H4 (cell line): ENCODE data around the gene BRD4. TPM values are rescaled to one million over a fixed set of nuclear protein-coding genes. Genes with fewer than 3 reads are reported as not detected.
A peak's percentile ranks its signal among the peaks of the same experiment; 100 is the strongest.

Experiments
- DNase-seq: peaks from one replicate; pipeline ENCODE4 v3.0.0-alpha.2; 2015; ENCODE audit warnings: low spot score
- total RNA-seq: library from RNA; depleted of rRNA; stranded (reverse); fragments of >200 nt; shearing (Covaris generic); gene quantifications from 2 replicates; pipeline ENCODE4 v1.2.3, GENCODE V29; 2014

The BRD4 gene
- total RNA-seq, 1 experiment from 2014 or later = 11.0 TPM

- peak; percentile 67 for DNase-seq
These were observed 83.5 kb downstream of the BRD4 start for GRCh38 chr19:15248648-15249527.

- no peak for DNase-seq
These were observed 84.2 kb downstream of the BRD4 start for GRCh38 chr19:15248106-15248505.

DNA sequence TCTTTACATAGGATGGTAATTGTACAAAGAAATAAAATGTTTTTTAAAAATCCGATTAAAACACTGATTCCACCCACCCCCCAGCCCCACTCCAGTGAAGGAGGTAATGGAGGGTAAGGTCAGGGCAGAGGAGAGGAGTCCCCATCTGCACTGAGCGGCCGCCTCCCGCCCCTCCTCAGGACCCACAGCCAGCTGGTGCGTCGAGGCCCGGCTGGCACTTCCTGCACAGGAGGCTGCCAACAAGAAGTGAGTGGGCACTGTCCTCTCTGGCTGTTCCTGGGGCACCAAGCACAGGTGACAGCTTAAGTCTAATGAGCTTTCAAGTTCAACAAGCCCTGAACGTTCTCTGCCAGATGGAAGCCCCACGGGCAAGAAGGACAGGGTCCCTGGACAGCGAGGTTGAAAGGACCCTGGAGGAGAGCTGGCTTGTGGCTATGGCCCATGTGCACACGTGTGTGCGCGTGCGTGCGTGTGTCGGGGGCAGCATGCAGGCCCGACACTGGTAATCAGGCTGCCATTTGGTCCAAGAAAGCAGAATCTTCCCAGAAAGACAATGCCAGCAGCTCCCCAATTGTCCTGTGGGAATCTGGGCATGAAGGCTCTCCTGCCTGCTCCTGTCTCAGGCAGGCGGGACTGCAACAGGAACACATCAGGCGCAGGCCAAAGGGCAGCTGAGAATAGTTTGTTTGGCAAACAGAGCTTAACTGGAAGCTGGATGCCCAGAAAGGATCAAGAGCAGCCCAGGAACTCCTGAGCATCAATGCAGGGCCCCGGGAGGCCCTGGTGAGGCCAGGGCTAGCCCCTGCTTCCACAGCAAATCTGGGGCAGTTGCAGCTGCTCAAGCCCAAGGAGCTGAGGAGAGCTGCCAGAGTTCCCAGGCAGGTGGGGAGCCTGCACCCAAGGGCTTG lies 85.0 kb downstream of the BRD4 start:
- DNase-seq = no peak

GRCh38 chr19:15246198-15246481 lies 86.2 kb downstream of the BRD4 start:
- no peak for DNase-seq

DNA sequence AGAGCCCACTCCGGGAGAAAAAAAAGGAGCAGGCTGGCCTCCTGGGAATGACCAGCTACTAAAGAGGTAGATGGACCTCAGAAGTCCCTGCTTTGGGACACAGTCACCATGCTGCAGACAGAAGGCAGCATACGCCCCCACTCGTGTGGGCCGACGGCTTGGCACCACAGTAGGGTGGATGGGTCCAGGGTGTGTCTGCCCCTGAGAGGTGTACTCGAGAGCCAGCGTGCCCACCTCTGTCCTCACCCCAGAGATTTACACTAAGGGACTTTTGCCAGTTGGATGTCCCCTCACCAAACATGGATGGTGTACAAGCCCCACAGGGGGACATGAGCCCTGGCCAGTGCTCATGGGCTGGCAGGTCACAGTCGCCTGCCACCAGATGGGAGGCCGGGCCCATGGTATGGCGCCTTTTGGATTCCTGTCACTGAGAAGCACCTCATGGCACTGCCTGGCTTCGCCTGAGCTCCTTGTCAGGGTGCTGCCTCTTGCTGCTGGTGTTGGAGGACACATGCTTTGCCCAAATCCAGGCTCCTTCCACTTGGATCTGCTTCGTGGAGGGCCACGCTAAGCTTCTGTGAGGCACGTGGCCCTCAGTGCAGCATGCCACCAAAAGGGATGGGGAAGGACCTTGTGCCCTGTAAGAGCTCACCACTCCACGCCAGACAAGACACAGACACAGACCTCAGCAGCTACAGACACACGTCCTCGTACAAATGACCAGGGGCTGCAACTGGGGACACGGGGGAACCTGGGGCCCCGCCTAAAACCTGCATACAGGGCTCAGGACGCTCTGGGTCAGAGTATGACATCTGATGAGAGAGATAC lies 86.8 kb downstream of the BRD4 start:
- DNase-seq = no peak

- no peak for DNase-seq
These were observed 87.5 kb downstream of the BRD4 start for GRCh38 chr19:15244808-15245207.

DNA sequence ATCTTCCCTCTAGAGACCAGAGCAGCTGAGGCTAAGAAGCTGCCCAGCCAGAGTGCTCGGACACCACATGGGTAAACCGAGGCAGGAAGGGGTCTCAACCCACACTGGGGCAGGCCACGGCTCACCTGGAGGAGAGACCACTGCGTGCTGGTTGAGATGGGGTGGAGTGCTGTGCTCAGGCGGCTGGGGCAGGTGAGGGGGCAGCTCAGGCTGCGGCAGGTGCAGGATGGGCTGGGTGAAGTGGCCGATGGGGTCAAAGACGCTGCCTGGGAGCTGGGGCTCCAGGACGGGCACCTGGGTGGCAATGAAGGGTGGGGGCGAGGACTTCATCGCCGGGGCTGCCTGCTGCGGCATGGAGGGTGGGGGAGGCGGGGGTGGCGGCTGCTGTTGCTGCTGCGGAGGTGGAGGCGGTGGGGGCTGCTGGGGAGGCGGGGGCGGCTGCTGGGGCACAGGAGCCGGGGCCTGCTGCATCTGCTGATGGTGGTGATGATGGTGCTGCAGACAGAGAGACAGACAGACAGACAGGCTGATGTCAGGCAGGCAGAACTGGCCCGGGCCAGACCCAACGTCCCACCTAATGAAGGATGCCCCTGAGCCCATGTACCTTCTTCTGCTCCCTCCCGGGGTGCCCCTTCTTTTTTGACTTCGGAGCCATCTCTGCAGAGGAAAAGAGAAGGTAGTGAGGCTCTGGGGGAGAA lies 88.1 kb downstream of the BRD4 start:
- DNase-seq = no peak

- no peak for DNase-seq
These were observed 88.9 kb downstream of the BRD4 start for GRCh38 chr19:15243236-15243957.

GRCh38 chr19:15241259-15241910 lies 91.0 kb downstream of the BRD4 start:
- no peak for DNase-seq

DNA sequence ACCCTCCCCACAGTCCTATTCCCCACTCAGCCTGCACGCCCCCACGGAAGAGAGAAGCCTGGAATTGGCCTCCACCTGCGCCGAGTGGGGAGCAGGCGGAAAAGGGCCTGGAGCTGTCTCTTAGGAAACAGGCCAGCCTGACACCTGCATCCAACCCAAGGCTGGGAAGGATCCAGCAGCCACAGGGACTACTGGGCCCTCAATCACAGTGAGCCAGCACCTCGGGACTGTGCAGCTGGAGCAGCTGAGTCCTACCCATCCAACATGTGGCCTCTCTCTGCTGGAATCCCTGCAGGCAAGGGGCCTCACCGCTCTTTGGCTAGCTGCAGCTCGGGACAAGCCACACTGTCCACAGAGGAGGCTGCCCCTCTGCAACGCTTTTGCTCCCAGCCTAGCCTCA lies 91.8 kb downstream of the BRD4 start:
- no peak for DNase-seq

GRCh38 chr19:15239337-15239949 lies 92.9 kb downstream of the BRD4 start:
- no peak for DNase-seq

DNA sequence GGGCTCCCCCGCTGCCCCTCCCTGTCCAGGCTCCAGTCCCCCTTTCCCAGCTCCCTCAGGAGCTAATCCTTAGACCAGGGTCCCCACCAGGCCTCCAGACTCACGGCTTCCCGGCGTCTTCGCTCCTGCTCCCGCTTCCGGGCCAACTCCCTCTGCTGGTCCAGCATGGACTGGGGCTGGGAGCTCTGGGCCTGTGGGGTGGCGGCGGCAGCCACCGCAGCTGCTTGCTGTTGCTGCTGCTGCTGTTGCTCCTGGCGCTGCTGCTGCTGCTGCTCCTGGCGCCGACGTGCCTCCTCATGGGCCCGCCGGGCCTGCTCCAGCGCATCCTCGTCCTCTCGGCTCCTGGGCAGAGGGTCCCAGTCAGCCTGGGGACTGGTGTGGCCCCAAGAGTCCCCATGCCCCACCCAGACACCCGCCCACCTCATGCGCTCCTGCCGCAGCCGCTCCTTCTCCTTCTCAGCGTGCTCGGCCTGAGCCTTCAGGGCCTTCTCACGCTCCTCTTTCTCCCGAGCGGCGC lies 93.6 kb downstream of the BRD4 start:
- DNase-seq = no peak

DNA sequence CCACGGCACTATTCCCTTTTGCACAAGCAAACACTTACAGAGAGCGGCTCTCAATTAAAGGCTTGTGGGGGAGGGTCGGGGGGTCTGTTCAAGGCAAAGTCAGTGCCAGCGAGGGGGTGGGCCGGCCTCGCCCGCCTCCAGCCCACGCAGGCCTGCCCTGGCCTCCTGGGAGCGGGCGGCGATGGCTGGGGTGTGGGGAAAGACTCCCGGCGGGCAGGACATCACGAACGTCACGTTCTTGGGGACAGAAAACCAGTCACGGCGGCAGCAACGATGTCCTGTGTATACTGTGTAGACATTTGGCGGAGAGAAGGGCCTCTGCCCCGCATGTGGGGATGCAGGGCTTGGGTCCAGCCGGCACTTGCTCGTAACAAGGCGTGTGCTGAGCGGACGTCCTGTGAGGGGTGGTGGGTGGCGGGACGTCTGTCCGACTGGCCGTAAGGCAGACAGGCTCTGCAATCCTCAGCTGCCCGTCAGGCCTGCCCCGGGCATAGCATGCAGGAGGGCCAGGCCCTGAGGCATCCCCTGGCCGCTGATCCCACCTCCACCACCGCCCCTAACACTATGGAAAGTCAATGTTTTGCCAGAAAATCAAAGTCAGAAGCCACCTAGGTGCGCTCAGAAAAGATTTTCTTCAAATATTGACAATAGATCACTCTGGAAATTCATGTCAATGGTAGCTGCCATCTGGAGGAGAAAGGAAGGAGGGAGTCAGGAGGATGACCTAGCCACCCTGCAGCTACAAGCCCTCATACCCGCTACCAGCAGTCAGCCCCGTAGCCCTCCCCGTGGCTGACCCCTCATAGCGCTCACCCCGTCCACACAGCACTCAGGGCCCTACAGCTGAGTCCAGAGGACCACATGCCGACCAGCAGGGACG lies 94.3 kb downstream of the BRD4 start:
- no peak for DNase-seq

- no peak for DNase-seq
These were observed 95.5 kb downstream of the BRD4 start for GRCh38 chr19:15236886-15237285.

- DNase-seq = no peak
These were observed 96.6 kb downstream of the BRD4 start for GRCh38 chr19:15235781-15236180.

DNA sequence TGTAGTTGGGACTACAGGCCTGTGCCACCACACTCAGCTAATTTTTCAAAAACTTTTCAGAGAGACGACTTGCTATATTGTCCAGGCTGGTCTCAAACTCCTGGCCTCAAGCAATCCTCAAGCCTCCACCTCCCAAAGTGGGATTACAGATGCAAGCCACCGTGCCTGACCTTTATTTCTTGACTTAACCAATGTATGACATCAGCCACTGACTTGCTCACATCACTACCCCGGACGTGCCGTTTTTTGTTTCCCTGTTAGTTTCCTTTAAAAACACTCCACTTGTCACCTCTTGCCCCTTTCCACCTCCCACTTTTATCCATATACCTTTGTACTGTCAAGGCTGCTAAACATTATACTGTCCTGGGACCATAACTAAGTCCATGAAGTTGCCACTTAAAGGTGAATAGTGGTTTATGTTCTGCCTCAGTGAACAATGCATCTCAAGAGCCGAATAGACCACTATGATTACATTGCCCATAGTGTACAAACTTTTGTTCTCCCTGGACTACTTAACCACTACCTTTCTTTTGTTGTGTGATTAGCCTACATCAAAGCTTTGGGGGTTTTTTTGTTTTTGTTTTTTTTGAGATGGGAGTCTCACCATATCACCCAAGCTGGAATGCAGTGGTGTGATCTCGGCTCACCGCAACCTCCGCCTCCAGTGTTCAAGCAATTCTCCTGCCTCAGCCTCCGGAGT lies 97.8 kb downstream of the BRD4 start:
- no peak for DNase-seq

GRCh38 chr19:15231271-15231670 lies 101.1 kb downstream of the BRD4 start:
- no peak for DNase-seq

- no peak for DNase-seq
These were observed 105.1 kb downstream of the BRD4 start for GRCh38 chr19:15227261-15227660.
